Measurements from ENCODE around the gene DPP7.

DNA sequence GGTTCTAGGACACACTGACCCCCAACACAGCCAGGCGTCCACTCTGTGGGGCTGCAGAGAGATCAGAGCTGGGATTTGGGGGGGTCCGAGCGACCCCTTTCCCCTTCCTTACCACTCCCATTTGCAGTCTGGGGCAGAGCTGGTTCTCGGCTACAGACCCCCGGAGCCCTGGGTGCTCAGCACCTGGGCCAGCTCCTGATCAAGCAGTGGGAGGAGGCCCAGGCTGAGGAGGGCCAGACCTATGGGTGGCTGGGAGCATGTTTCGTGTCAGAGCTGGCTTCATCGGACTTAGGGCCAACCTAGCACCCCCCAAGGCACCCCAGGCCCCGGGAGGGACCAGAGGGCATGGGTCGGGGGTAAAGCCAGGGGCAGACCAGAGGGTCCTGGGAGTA lies 32.0 kb upstream of the DPP7 start:
- TF ChIP-seq, protein P1, sequence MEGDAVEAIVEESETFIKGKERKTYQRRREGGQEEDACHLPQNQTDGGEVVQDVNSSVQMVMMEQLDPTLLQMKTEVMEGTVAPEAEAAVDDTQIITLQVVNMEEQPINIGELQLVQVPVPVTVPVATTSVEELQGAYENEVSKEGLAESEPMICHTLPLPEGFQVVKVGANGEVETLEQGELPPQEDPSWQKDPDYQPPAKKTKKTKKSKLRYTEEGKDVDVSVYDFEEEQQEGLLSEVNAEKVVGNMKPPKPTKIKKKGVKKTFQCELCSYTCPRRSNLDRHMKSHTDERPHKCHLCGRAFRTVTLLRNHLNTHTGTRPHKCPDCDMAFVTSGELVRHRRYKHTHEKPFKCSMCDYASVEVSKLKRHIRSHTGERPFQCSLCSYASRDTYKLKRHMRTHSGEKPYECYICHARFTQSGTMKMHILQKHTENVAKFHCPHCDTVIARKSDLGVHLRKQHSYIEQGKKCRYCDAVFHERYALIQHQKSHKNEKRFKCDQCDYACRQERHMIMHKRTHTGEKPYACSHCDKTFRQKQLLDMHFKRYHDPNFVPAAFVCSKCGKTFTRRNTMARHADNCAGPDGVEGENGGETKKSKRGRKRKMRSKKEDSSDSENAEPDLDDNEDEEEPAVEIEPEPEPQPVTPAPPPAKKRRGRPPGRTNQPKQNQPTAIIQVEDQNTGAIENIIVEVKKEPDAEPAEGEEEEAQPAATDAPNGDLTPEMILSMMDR (IDR thresholded peaks at IDR 0.05): no peak
- TF ChIP-seq EZH2 (IDR thresholded peaks at IDR 0.05; ENCODE audit: borderline replicate concordance, insufficient read depth, low read depth, low read length, poor library complexity, severe bottlenecking): no peak
